H9 (cell line): Measurements from ENCODE around the gene ALLC. TPM values are rescaled to one million over a fixed set of nuclear protein-coding genes. Genes with fewer than 3 reads are reported as not detected.

Experiments
- DNase-seq: peaks from one replicate; pipeline ENCODE4 v3.0.0-alpha.2; 2017
- H2AFZ ChIP-seq: one replicate; pipeline ENCODE4 v1.6.1; 2013; ENCODE audit warnings: mild to moderate bottlenecking, low read length, control low read depth, moderate library complexity
- H2AK5ac ChIP-seq: 2 replicates; pipeline ENCODE4 v1.6.1; 2013; ENCODE audit warnings: low read length, control low read depth, mixed read lengths; ENCODE audit not compliant: insufficient read length
- H2BK120ac ChIP-seq: one replicate; pipeline ENCODE4 v1.6.1; 2013; ENCODE audit warnings: low read depth, mild to moderate bottlenecking, low read length, control low read depth, inconsistent platforms; ENCODE audit not compliant: poor library complexity, severe bottlenecking
- H2BK12ac ChIP-seq: 2 replicates; pipeline ENCODE4 v1.6.1; 2013; ENCODE audit warnings: low read length, control low read depth, mixed read lengths, low read depth; ENCODE audit not compliant: insufficient read length
- H2BK15ac ChIP-seq: 2 replicates; pipeline ENCODE4 v1.6.1; 2013; ENCODE audit warnings: low read depth, low read length, control low read depth
- H2BK20ac ChIP-seq: one replicate; pipeline ENCODE4 v1.6.1; 2013; ENCODE audit warnings: low read depth, mild to moderate bottlenecking, low read length, control low read depth, inconsistent platforms; ENCODE audit not compliant: poor library complexity, severe bottlenecking
- H2BK5ac ChIP-seq: 2 replicates; pipeline ENCODE4 v1.6.1; 2013; ENCODE audit warnings: low read length, control low read depth, mixed read lengths; ENCODE audit not compliant: insufficient read length
- H3K14ac ChIP-seq: 2 replicates; pipeline ENCODE4 v1.6.1; 2013; ENCODE audit warnings: low read length, control low read depth; ENCODE audit not compliant: insufficient read depth
- H3K18ac ChIP-seq: 2 replicates; pipeline ENCODE4 v1.6.1; 2013; ENCODE audit warnings: low read depth, mild to moderate bottlenecking, mixed read lengths, low read length, control low read depth; ENCODE audit not compliant: insufficient read length
- H3K23ac ChIP-seq: 2 replicates; pipeline ENCODE4 v1.6.1; 2013; ENCODE audit warnings: low read length, control low read depth, mixed read lengths, low read depth; ENCODE audit not compliant: insufficient read length
- H3K23me2 ChIP-seq: 2 replicates; pipeline ENCODE4 v1.6.1; 2013; ENCODE audit warnings: low read depth, mild to moderate bottlenecking, mixed read lengths, low read length, control low read depth; ENCODE audit not compliant: insufficient read length, poor library complexity, severe bottlenecking
- H3K27ac ChIP-seq: 2 replicates; pipeline ENCODE4 v1.5.1; 2013; ENCODE audit warnings: low read length, control low read depth, mixed read lengths, low read depth; ENCODE audit not compliant: insufficient read length
- H3K27me3 ChIP-seq: 2 replicates; pipeline ENCODE4 v1.6.1; 2013; ENCODE audit warnings: low read length, control low read depth, inconsistent platforms; ENCODE audit not compliant: insufficient read depth
- H3K4ac ChIP-seq: 2 replicates; pipeline ENCODE4 v1.6.1; 2013; ENCODE audit warnings: low read depth, mild to moderate bottlenecking, control low read depth, inconsistent platforms, low read length, moderate library complexity
- H3K4me1 ChIP-seq: 2 replicates; pipeline ENCODE4 v1.6.1; 2013; ENCODE audit warnings: low read length, control low read depth, inconsistent platforms; ENCODE audit not compliant: insufficient read depth
- H3K4me2 ChIP-seq: 2 replicates; pipeline ENCODE4 v1.6.1; 2013; ENCODE audit warnings: low read length, control low read depth, mixed read lengths; ENCODE audit not compliant: insufficient read length, insufficient read depth
- H3K56ac ChIP-seq: 2 replicates; pipeline ENCODE4 v1.6.1; 2013; ENCODE audit warnings: low read depth, mild to moderate bottlenecking, mixed read lengths, low read length, control low read depth; ENCODE audit not compliant: insufficient read length
- H3K79me1 ChIP-seq: 2 replicates; pipeline ENCODE4 v1.6.1; 2013; ENCODE audit warnings: low read depth, mild to moderate bottlenecking, moderate library complexity, low read length, control low read depth, inconsistent platforms; ENCODE audit not compliant: insufficient read depth, poor library complexity, severe bottlenecking
- H3K79me2 ChIP-seq: 2 replicates; pipeline ENCODE4 v1.6.1; 2013; ENCODE audit warnings: low read length, control low read depth, inconsistent platforms; ENCODE audit not compliant: insufficient read depth
- H3K9ac ChIP-seq: 2 replicates; pipeline ENCODE4 v1.6.1; 2013; ENCODE audit warnings: low read length, control low read depth, mixed read lengths; ENCODE audit not compliant: insufficient read length; ENCODE audit errors: extremely low read depth
- H3K9me3 ChIP-seq: one replicate; pipeline ENCODE4 v1.6.1; 2013; ENCODE audit warnings: low read depth, low read length, inconsistent platforms; ENCODE audit not compliant: control insufficient read depth
- H3T11ph ChIP-seq: one replicate; pipeline ENCODE4 v1.6.1; 2013; ENCODE audit warnings: mild to moderate bottlenecking, low read length, control low read depth, inconsistent platforms
- H4K20me1 ChIP-seq: one replicate; pipeline ENCODE4 v1.6.1; 2013; ENCODE audit not compliant: control insufficient read depth, insufficient read length, insufficient read depth
- H4K5ac ChIP-seq: 2 replicates; pipeline ENCODE4 v1.6.1; 2013; ENCODE audit warnings: low read depth, mild to moderate bottlenecking, mixed read lengths, low read length, control low read depth; ENCODE audit not compliant: insufficient read length
- H4K8ac ChIP-seq: replicated peaks from 2 replicates; pipeline ENCODE4 v1.6.1; 2013; ENCODE audit warnings: low read length, control low read depth, mixed read lengths, low read depth; ENCODE audit not compliant: insufficient read length
- H4K91ac ChIP-seq: 2 replicates; pipeline ENCODE4 v1.6.1; 2013; ENCODE audit warnings: low read depth, mild to moderate bottlenecking, moderate library complexity, mixed read lengths, low read length, control low read depth; ENCODE audit not compliant: insufficient read length
- H3K27ac Mint-ChIP-seq, 3 experiments: 2 replicates in 2 of 3; 3 replicates in 1 of 3; pipeline ENCODE4 v1.8.0; 2020 to 2021; ENCODE audit warnings: mixed read lengths in 3 of 3, mild to moderate bottlenecking in 1 of 3, moderate library complexity in 1 of 3
- H3K27me3 Mint-ChIP-seq: 2 replicates; pipeline ENCODE4 v1.8.0; 2021; ENCODE audit warnings: low read depth, mild to moderate bottlenecking, moderate library complexity, mixed read lengths
- H3K36me3 Mint-ChIP-seq, 3 experiments: 2 replicates in 2 of 3; 3 replicates in 1 of 3; pipeline ENCODE4 v1.8.0; 2020 to 2021; ENCODE audit warnings: low read depth in 3 of 3, mixed read lengths in 3 of 3; ENCODE audit not compliant: insufficient read depth in 1 of 3
- H3K4me1 Mint-ChIP-seq, 2 experiments: 2 replicates each; pipeline ENCODE4 v1.8.0; 2020; ENCODE audit warnings: mixed read lengths in 2 of 2
- H3K4me3 Mint-ChIP-seq, 2 experiments: 2 replicates in 1 of 2; 3 replicates in 1 of 2; pipeline ENCODE4 v1.8.0; 2020 to 2021; ENCODE audit warnings: mild to moderate bottlenecking in 2 of 2, mixed read lengths in 2 of 2, moderate library complexity in 1 of 2
- H3K9me3 Mint-ChIP-seq, 2 experiments: 2 replicates in 1 of 2; 3 replicates in 1 of 2; pipeline ENCODE4 v1.8.0; 2020; ENCODE audit warnings: mild to moderate bottlenecking in 2 of 2, mixed read lengths in 2 of 2, moderate library complexity in 1 of 2
- WGBS: extraction: QIAGEN DNeasy Blood & Tissue Kit; methylation state at CpG from one replicate; pipeline ENCODE4 v1.1.7; 2013; ENCODE audit warnings: missing lambda C conversion rate, low lambda C conversion rate, mixed read lengths; ENCODE audit not compliant: insufficient read length; ENCODE audit errors: extremely low coverage; 5-methylcytosine and 5-hydroxymethylcytosine counted together
- total RNA-seq: library from RNA; stranded (reverse); gene quantifications from 2 replicates; pipeline ENCODE4 v1.2.1, GENCODE V29; 2021
- TF ChIP-seq, protein P1 (sequence below): fragments of 200-600 bp; sonication (generic); conservative IDR thresholded peaks from 3 replicates; pipeline ENCODE4 v1.8.0; 2021; ENCODE audit warnings: antibody characterized with exemption, mild to moderate bottlenecking

The ALLC gene
- total RNA-seq, 1 experiment from 2014 or later = not detected

DNA sequence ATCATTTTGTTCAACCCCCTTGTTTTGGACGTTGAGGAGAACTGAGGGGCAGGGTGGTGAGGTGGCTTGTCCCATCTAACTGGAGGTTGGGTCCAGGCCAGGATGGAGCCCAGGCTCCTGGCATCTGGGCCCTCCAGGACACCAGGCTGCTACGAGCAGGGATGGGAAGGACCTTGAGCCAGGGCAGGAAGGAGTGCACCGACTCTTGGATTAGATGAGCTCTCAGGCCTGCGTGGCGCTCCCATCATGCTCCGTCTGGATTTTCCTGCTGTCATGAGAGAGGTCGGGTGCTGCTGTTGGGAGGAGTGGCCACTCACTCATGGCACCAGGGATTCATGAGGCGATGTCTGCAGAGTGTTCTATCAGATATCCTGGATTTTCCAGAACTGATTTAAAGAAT lies 18.3 kb upstream of the ALLC start:
- H4K8ac ChIP-seq = no peak overlapping the region
- TF ChIP-seq, protein P1, sequence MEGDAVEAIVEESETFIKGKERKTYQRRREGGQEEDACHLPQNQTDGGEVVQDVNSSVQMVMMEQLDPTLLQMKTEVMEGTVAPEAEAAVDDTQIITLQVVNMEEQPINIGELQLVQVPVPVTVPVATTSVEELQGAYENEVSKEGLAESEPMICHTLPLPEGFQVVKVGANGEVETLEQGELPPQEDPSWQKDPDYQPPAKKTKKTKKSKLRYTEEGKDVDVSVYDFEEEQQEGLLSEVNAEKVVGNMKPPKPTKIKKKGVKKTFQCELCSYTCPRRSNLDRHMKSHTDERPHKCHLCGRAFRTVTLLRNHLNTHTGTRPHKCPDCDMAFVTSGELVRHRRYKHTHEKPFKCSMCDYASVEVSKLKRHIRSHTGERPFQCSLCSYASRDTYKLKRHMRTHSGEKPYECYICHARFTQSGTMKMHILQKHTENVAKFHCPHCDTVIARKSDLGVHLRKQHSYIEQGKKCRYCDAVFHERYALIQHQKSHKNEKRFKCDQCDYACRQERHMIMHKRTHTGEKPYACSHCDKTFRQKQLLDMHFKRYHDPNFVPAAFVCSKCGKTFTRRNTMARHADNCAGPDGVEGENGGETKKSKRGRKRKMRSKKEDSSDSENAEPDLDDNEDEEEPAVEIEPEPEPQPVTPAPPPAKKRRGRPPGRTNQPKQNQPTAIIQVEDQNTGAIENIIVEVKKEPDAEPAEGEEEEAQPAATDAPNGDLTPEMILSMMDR = no peak
- H2BK12ac ChIP-seq = no peak overlapping the region
- no peak overlapping the region for H3K4ac ChIP-seq
- no peak overlapping the region for H2AK5ac ChIP-seq
- H3K4me2 ChIP-seq = no peak overlapping the region
- no peak overlapping the region for H2BK20ac ChIP-seq
- no peak overlapping the region for H2BK120ac ChIP-seq
- H2BK15ac ChIP-seq = no peak overlapping the region
- Mint-ChIP-seq H3K27ac (no peak overlapping the region), H3K27me3 (peaks cover 12% of the 10 kb centered on the region), H3K4me3 (no peak overlapping the region), H3K4me1 (no peaks in the 10 kb centered on the region), H3K9me3 (no peaks in the 10 kb centered on the region), H3K36me3 (no peaks in the 10 kb centered on the region)
- no peaks in the 10 kb centered on the region for H3K79me1 ChIP-seq
- DNase-seq = peak; percentile 18
- H3K18ac ChIP-seq = no peak overlapping the region
- no peaks in the 10 kb centered on the region for H3K4me1 ChIP-seq
- no peak overlapping the region for H3T11ph ChIP-seq
- no peaks in the 10 kb centered on the region for H3K9me3 ChIP-seq
- no peak overlapping the region for H3K23ac ChIP-seq
- H3K14ac ChIP-seq = no peak overlapping the region
- H3K9ac ChIP-seq = no peak overlapping the region
- H3K27ac ChIP-seq = no peak overlapping the region
- no peak overlapping the region for H4K91ac ChIP-seq
- no peak overlapping the region for H3K56ac ChIP-seq
- H3K23me2 ChIP-seq = no peaks in the 10 kb centered on the region
- no CpG with 5 or more reads among the region's 8 CpGs for WGBS
- no peaks in the 10 kb centered on the region for H3K79me2 ChIP-seq
- H4K5ac ChIP-seq = no peak overlapping the region
- no peak overlapping the region for H2AFZ ChIP-seq
- H4K20me1 ChIP-seq = no peaks in the 10 kb centered on the region
- no peaks in the 10 kb centered on the region for H3K27me3 ChIP-seq
- H2BK5ac ChIP-seq = no peak overlapping the region
